K562 (cell line): ENCODE results near the gene TICAM1. TPM values are rescaled to one million over a fixed set of nuclear protein-coding genes. Genes with fewer than 3 reads are reported as not detected.

Experiments used
- DACH1 ChIP-seq: fragments of 450-650 bp; IDR thresholded peaks from 2 replicates; pipeline ENCODE4 v1.6.1; 2018; ENCODE audit not compliant: partially characterized antibody
- NCOA4 ChIP-seq: fragments of 450-650 bp; IDR thresholded peaks from 2 replicates; pipeline ENCODE4 v1.6.1; 2018; ENCODE audit warnings: mild to moderate bottlenecking; ENCODE audit not compliant: partially characterized antibody
- NCOA6 ChIP-seq: fragments of 450-650 bp; IDR thresholded peaks from 2 replicates; pipeline ENCODE4 v1.6.1; 2017; ENCODE audit warnings: mild to moderate bottlenecking
- POLR2A ChIP-seq: fragments of 450-650 bp; conservative IDR thresholded peaks from 2 replicates; pipeline ENCODE4 v1.6.1; 2016
- POLR3G ChIP-seq: IDR thresholded peaks from 2 replicates; pipeline ENCODE4 v1.6.1; 2011; ENCODE audit not compliant: insufficient read length, insufficient replicate concordance; ENCODE audit errors: extremely low read depth
- SIRT6 ChIP-seq: IDR thresholded peaks from one replicate; pipeline ENCODE4 v1.6.1; 2012; ENCODE audit warnings: low read depth, mild to moderate bottlenecking, control low read depth, inconsistent platforms, low read length, moderate library complexity
- STAT5A ChIP-seq: IDR thresholded peaks from 2 replicates; pipeline ENCODE4 v1.6.1; 2012; ENCODE audit warnings: low read length, inconsistent platforms, borderline replicate concordance
- THRAP3 ChIP-seq: fragments of 450-650 bp; IDR thresholded peaks from 2 replicates; pipeline ENCODE4 v1.6.1; 2016; ENCODE audit warnings: mild to moderate bottlenecking, inconsistent platforms, borderline replicate concordance
- polyA plus RNA-seq, 8 experiments: library from polyadenylated mRNA; depleted of rRNA in 4 of 8; stranded (reverse) in 5 of 8; unstranded in 3 of 8; fragments of >200 nt; fragmentation: Nextera tagmentation in 2 of 8; fragmentation: Illumina TruSeq in 1 of 8; extraction: Ambion mirVana in 2 of 8; extraction: Trizol in 1 of 8; gene quantifications; 2 replicates each; pipeline versions ENCODE4 v1.2.1 to v1.2.3, GENCODE V29; 2011 to 2014; ENCODE audit warnings: inconsistent platforms in 1 of 8, missing spikeins in 1 of 8
- total RNA-seq, 7 experiments: library from RNA; depleted of rRNA in 6 of 7; stranded (reverse); fragments of >200 nt in 6 of 7; fragmentation: Illumina TruSeq in 2 of 7; extraction: Trizol in 2 of 7; gene quantifications; 2 replicates each; pipeline versions ENCODE4 v1.2.1 to v1.2.3, GENCODE V29; 2011 to 2021; ENCODE audit warnings: low replicate concordance in 1 of 7
- TF ChIP-seq, protein P1 (sequence below), 2 experiments: fragments of 450-650 bp; IDR thresholded peaks; 2 replicates each; pipeline ENCODE4 v1.6.1; 2016; ENCODE audit warnings: mild to moderate bottlenecking in 2 of 2, borderline replicate concordance in 1 of 2, low read depth in 1 of 2, moderate library complexity in 1 of 2
- TF ChIP-seq, protein P2 (sequence below): fragments of 450-650 bp; IDR thresholded peaks from 2 replicates; pipeline ENCODE4 v1.6.1; 2016; ENCODE audit warnings: antibody characterized with exemption
- TF ChIP-seq, protein P3 (sequence below): sonication (generic); formaldehyde crosslinking; IDR thresholded peaks from 2 replicates; pipeline ENCODE4 v1.8.0; 2023; ENCODE audit warnings: mild to moderate bottlenecking, missing genetic modification reagents
- TF ChIP-seq, protein P4 (sequence below): sonication (generic); formaldehyde crosslinking; IDR thresholded peaks from 2 replicates; pipeline ENCODE4 v1.8.0; 2023; ENCODE audit warnings: mild to moderate bottlenecking, missing genetic modification reagents

Gene TICAM1
- total and polyA plus RNA-seq, 9 of the 15 experiments (the other 6 are each of a cell fraction or from before 2014, with no cell fraction given), result 0.07 to 11.6 (median 1.5) TPM

DNA sequence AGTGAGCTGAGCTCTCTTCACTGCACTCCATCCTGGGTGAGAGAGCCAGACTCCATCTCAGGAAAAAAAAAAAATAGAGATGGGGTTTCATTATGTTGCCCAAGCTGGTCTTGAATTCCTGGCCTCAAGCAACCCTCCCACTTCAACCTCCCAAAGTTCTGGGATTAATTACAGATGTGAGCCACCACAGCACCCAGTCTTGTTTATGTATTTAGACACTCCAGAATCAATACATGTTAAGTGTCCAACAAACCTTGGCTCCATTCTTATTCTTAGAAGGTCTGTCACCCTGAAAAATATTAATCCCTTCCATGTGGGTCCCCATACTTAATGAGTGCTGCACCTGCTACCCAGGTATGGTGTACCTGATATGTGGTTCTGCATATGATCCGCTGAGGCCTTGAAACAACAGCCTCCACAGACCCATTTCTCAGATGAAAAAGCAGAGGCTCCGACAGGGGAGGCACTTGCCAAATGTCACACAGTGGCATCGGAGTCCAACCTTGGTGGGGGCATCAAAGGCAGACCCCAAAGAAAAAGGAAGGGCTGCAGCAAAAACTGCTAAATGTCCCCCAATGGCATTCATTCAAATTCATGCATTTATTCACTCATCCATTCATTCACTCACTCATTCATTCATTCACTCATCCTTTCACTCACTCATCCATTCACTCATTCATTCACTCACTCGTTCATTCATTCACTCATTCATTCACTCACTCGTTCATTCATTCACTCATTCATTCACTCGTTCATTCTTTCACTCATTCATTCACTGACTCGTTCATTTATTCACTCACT is 16.7 kb downstream of the TICAM1 start (continued):
- no peak for TF ChIP-seq SIRT6
- TF ChIP-seq, protein P1, sequence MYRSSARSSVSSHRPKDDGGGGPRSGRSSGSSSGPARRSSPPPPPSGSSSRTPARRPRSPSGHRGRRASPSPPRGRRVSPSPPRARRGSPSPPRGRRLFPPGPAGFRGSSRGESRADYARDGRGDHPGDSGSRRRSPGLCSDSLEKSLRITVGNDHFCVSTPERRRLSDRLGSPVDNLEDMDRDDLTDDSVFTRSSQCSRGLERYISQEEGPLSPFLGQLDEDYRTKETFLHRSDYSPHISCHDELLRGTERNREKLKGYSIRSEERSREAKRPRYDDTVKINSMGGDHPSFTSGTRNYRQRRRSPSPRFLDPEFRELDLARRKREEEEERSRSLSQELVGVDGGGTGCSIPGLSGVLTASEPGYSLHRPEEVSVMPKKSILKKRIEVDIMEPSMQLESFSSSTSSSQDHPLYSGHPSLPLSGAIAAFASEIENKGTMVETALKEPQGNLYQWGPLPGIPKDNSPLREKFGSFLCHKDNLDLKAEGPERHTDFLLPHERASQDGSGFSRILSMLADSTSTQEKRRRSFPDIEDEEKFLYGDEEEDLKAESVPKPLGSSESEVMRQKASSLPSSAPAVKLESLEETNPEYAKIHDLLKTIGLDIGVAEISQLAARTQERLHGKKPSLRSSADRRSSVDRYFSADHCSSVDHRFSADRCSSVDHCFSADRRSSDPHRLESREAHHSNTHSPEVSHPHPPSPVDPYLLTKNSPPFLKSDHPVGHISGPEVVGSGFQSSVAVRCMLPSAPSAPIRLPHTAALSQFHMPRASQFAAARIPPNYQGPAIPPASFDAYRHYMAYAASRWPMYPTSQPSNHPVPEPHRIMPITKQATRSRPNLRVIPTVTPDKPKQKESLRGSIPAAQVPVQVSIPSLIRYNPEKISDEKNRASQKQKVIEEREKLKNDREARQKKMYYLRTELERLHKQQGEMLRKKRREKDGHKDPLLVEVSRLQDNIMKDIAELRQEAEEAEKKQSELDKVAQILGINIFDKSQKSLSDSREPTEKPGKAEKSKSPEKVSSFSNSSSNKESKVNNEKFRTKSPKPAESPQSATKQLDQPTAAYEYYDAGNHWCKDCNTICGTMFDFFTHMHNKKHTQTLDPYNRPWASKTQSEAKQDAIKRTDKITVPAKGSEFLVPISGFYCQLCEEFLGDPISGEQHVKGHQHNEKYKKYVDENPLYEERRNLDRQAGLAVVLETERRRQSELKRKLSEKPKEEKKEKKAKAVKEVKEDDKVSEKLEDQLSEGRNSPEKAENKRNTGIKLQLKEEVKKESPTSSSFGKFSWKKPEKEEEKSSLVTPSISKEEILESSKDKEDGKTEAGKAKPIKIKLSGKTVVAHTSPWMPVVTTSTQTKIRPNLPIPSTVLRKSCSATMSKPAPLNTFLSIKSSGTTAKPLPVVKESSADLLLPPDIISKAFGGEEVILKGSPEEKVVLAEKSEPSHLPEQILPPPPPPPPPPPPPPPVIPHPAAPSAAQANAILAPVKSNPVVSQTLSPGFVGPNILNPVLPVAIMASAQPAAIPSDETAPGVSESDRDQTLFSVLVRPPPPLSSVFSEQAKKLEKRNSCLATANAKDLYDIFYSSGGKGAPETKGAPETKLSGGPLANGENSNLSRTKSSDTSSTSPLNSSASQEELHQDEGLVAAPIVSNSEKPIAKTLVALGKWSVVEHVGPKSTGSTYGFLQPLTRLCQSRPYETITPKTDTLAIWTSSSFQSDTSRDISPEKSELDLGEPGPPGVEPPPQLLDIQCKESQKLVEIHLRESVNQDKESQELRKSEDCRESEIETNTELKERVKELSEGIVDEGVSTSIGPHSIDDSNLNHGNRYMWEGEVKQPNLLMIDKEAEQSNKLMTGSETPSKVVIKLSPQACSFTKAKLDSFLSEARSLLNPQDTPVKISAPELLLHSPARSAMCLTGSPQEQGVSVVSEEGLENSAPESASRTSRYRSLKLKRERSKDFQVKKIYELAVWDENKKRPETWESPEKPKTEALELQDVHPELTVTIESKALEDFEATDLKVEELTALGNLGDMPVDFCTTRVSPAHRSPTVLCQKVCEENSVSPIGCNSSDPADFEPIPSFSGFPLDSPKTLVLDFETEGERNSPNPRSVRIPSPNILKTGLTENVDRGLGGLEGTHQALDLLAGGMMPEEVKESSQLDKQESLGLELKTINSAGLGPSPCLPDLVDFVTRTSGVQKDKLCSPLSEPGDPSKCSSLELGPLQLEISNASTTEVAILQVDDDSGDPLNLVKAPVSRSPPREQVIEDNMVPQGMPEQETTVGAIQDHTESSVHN (IDR thresholded peaks at IDR 0.05; ENCODE audit: borderline replicate concordance in 1 of 2, low read depth in 1 of 2), result peak in 1 of 2 experiments; percentile 87; a peak in 1 of 4 replicates
- TF ChIP-seq, protein P2, sequence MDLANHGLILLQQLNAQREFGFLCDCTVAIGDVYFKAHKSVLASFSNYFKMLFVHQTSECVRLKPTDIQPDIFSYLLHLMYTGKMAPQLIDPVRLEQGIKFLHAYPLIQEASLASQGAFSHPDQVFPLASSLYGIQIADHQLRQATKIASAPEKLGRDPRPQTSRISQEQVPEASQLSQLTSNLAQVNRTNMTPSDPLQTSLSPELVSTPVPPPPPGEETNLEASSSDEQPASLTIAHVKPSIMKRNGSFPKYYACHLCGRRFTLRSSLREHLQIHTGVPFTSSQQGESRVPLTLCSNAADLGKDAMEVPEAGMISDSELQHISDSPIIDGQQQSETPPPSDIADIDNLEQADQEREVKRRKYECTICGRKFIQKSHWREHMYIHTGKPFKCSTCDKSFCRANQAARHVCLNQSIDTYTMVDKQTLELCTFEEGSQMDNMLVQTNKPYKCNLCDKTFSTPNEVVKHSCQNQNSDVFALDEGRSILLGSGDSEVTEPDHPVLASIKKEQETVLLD, result 0 out of 2 replicates have a peak, but pooled peaks have one; percentile 37
- no peak for TF ChIP-seq POLR2A
- TF ChIP-seq, protein P3, sequence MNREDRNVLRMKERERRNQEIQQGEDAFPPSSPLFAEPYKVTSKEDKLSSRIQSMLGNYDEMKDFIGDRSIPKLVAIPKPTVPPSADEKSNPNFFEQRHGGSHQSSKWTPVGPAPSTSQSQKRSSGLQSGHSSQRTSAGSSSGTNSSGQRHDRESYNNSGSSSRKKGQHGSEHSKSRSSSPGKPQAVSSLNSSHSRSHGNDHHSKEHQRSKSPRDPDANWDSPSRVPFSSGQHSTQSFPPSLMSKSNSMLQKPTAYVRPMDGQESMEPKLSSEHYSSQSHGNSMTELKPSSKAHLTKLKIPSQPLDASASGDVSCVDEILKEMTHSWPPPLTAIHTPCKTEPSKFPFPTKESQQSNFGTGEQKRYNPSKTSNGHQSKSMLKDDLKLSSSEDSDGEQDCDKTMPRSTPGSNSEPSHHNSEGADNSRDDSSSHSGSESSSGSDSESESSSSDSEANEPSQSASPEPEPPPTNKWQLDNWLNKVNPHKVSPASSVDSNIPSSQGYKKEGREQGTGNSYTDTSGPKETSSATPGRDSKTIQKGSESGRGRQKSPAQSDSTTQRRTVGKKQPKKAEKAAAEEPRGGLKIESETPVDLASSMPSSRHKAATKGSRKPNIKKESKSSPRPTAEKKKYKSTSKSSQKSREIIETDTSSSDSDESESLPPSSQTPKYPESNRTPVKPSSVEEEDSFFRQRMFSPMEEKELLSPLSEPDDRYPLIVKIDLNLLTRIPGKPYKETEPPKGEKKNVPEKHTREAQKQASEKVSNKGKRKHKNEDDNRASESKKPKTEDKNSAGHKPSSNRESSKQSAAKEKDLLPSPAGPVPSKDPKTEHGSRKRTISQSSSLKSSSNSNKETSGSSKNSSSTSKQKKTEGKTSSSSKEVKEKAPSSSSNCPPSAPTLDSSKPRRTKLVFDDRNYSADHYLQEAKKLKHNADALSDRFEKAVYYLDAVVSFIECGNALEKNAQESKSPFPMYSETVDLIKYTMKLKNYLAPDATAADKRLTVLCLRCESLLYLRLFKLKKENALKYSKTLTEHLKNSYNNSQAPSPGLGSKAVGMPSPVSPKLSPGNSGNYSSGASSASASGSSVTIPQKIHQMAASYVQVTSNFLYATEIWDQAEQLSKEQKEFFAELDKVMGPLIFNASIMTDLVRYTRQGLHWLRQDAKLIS (CRISPR knock-in tag), result no peak
- no peak for TF ChIP-seq POLR3G
- peak; percentile 7 for TF ChIP-seq DACH1
- TF ChIP-seq THRAP3, result 0 out of 2 replicates have a peak, but pooled peaks have one; percentile 56
- peak; percentile 30; the same call in 1 of the 2 replicates for TF ChIP-seq STAT5A
- no peak for TF ChIP-seq NCOA4
- TF ChIP-seq NCOA6, result no peak
- TF ChIP-seq, protein P4, sequence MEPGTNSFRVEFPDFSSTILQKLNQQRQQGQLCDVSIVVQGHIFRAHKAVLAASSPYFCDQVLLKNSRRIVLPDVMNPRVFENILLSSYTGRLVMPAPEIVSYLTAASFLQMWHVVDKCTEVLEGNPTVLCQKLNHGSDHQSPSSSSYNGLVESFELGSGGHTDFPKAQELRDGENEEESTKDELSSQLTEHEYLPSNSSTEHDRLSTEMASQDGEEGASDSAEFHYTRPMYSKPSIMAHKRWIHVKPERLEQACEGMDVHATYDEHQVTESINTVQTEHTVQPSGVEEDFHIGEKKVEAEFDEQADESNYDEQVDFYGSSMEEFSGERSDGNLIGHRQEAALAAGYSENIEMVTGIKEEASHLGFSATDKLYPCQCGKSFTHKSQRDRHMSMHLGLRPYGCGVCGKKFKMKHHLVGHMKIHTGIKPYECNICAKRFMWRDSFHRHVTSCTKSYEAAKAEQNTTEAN (CRISPR knock-in tag), result no peak
